ENCODE measurements around the gene SEC14L1. TPM values are rescaled to one million over a fixed set of nuclear protein-coding genes. Genes with fewer than 3 reads are reported as not detected.

Gene SEC14L1
- polyA plus RNA-seq, 3 donors from 2014 or later: 14.8 to 25.6 (median 19.4) TPM

- Mint-ChIP-seq H3K4me3 (no peak overlapping the region), H3K27me3 (ENCODE audit: low read depth in 3 of 3) (peaks cover 0 to 4% (median 4%) of the 10 kb centered on the region in 3 donors), H3K9me3 (no peaks in the 10 kb centered on the region), H3K4me1 (peaks cover 14 to 18% of the 10 kb centered on the region in 2 donors), H3K36me3 (peaks cover 31 to 60% (median 36%) of the 10 kb centered on the region in 3 donors), H3K27ac (peak overlapping the region in 2 of 6 donors; percentile 5)
- DNase-seq: no peak
Measured at GRCh38 chr17:77203436-77203835, 62.7 kb downstream of the SEC14L1 start.

GRCh38 chr17:77203846-77204245 lies 63.1 kb downstream of the SEC14L1 start:
- Mint-ChIP-seq H3K27ac (peak overlapping the region in 1 of 6 donors; percentile 55), H3K4me1 (peaks cover 14 to 18% of the 10 kb centered on the region in 2 donors), H3K36me3 (peaks cover 31 to 63% (median 40%) of the 10 kb centered on the region in 3 donors), H3K4me3 (no peak overlapping the region), H3K27me3 (ENCODE audit: low read depth in 3 of 3) (peaks cover 0 to 5% (median 4%) of the 10 kb centered on the region in 3 donors), H3K9me3 (no peaks in the 10 kb centered on the region)
- no peak for DNase-seq

DNA sequence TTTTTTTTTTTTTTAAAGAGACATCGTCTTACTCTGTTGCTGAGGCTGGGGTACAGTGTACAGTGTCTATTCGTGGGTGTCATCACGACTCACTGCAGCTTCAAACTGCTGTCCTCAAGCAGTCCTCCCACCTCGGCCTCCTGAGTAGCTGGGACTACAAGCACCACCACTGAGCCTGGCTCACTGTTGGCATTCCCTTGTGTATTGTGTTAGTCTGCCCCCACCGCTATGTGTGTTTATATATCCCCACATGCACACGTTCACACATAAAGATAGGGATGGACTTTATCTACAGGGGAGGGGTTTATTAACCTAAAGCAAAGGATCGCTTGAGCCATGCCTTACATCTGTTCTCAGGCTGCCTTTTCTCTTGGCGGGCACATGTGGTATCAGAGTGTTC lies 63.8 kb downstream of the SEC14L1 start:
- peak overlapping the region in 2 of 6 donors; percentile 2 to 6 for H3K27ac Mint-ChIP-seq
- DNase-seq: no peak
- no peaks in the 10 kb centered on the region for H3K9me3 Mint-ChIP-seq
- H3K4me3 Mint-ChIP-seq: no peak overlapping the region
- H3K27me3 Mint-ChIP-seq (ENCODE audit: low read depth in 3 of 3): peaks cover 0 to 5% (median 4%) of the 10 kb centered on the region in 3 donors
- H3K4me1 Mint-ChIP-seq: peaks cover 14 to 18% of the 10 kb centered on the region in 2 donors
- peaks cover 27 to 60% (median 37%) of the 10 kb centered on the region in 3 donors for H3K36me3 Mint-ChIP-seq

DNA sequence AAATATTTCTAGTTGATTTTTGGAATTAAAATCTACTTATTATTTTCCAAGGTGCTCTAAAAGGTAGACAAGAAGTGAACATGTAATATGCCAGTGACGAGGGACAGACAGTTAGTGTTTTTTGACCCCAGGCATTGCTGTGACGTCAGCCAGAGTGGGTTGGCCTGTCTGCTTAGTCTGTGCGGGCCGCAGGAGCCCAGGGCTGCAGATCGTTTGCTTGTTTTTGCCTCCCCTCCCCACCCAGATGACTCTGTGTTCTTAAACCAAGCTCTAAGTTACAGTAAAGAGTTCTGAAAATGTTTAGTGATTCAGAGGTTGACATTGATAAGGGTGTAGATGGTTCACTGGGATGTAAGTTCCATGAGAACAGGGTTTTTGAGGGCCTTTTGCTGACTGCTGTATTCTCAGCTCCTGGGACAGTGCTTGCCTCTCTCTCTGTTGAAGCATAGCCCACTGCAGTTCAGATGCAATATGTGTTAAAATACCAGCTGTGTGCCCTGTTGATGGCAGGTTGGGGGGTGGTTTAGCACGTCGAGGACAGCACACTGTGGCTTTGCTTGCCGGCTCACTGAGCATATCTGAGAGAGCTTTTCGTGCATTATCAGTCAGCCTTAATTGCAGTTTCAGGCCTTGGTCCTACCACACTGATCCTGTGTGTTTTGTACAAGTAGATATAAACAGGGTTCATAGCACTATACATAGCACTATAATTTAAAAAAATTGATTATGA lies 64.8 kb downstream of the SEC14L1 start:
- Mint-ChIP-seq H3K4me3 (peak overlapping the region in 3 of 5 donors; percentile 39 to 61 (median 42)), H3K27me3 (ENCODE audit: low read depth in 3 of 3) (peaks cover 0 to 5% (median 4%) of the 10 kb centered on the region in 3 donors), H3K36me3 (peaks cover 31 to 65% (median 40%) of the 10 kb centered on the region in 3 donors), H3K9me3 (no peaks in the 10 kb centered on the region), H3K27ac (peak overlapping the region; percentile 42 to 92 (median 72)), H3K4me1 (peaks cover 14 to 18% of the 10 kb centered on the region in 2 donors)
- DNase-seq: peak; percentile 11 to 27 (median 26)

DNA sequence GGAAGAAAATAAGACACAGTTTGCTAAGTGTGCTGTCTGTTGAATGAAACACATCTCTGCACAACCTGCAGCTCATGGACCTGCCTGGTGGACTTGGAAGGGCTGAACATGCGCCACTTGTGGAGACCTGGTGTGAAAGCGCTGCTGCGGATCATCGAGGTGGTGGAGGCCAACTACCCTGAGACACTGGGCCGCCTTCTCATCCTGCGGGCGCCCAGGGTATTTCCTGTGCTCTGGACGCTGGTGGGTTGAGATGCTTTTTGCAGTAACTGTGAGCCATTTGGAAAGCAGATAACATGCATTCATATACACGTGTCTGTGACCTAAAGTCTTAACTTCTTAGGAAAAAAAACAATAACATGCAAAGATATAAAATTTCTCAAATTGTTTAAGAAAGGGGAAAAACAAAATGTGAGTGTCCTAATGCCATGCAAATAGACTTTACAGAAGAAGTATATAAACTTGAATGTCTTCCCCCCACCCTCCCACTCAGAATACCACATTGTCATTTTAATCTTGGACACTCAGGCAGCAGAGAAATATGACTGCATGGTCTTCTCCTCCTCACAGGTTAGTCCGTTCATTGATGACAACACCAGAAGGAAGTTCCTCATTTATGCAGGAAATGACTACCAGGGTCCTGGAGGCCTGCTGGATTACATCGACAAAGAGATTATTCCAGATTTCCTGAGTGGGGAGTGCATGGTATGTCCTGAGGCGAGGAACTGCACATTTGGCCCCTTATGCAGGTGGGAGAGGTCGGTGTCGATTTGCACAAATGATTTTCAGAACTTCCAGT lies 65.6 kb downstream of the SEC14L1 start:
- peaks cover 14 to 18% of the 10 kb centered on the region in 2 donors for H3K4me1 Mint-ChIP-seq
- peak overlapping the region; percentile 53 to 92 (median 79) for H3K27ac Mint-ChIP-seq
- H3K4me3 Mint-ChIP-seq: peak overlapping the region in 4 of 5 donors; percentile 12 to 47 (median 29)
- H3K27me3 Mint-ChIP-seq (ENCODE audit: low read depth in 3 of 3): peaks cover 0 to 5% (median 4%) of the 10 kb centered on the region in 3 donors
- H3K9me3 Mint-ChIP-seq: no peaks in the 10 kb centered on the region
- DNase-seq: peak in 2 of 3 donors; percentile 21 to 28
- H3K36me3 Mint-ChIP-seq: peaks cover 28 to 63% (median 38%) of the 10 kb centered on the region in 3 donors

DNA sequence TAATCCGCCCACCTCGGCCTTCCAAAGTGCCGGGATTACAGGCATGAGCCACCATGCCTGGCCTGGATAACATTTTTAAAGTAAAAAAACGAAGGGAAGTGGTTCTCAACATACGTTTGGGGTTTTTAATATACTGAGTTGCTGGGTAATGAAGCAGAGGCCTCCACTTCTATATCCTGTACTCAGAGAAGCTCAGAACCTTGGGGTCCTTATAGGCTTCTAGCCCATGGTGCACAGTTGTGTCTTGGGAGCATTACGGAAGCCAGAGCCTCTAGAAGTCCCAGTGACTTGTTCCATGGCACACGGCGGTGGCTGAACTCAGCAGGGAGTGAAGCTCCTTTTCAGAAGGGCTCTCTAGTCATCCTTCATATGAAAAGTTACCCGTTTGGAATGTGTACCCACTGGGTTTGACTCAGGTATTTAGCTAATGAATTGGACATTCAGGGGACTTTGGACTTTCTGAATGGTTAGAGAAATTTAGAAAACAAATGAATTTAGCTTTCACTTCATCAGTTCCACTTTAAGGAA lies 67.0 kb downstream of the SEC14L1 start:
- Mint-ChIP-seq H3K27me3 (ENCODE audit: low read depth in 3 of 3) (peaks cover 0 to 8% (median 1%) of the 10 kb centered on the region in 3 donors), H3K4me3 (no peak overlapping the region), H3K4me1 (peaks cover 14 to 18% of the 10 kb centered on the region in 2 donors), H3K36me3 (peaks cover 28 to 73% (median 49%) of the 10 kb centered on the region in 3 donors), H3K9me3 (no peaks in the 10 kb centered on the region), H3K27ac (peak overlapping the region in 1 of 6 donors; percentile 4)
- DNase-seq: no peak

DNA sequence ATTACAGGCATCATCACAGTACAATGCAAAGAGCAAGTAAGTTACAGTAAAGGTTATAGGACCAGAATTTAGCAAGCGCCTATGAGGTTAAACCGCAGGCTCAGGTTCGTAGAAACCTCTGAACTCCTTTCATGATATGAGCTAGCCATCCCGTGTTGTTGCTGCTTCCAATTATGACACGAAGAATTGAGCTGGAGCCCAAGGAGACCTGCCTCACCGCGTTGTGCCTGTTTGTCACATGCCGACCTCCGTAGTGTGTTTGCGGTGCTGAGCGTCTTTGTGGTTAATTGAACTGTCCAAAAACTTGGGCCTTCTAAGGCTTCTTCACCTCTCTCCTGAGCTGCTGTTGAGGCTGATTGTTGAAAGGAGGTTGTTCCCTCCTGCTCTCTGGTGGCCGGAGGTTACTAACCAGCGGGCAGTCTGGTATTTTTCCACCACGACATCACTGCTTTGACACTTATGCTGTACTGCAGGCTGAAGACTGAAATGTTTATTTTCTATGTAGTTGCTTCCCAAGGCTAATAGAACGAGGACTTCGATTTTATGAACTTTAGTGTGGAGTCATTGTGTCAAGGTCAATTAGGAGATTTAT lies 67.5 kb downstream of the SEC14L1 start:
- peak overlapping the region in 2 of 6 donors; percentile 4 to 27 for H3K27ac Mint-ChIP-seq
- H3K27me3 Mint-ChIP-seq (ENCODE audit: low read depth in 3 of 3): peaks cover 0 to 8% (median 1%) of the 10 kb centered on the region in 3 donors
- H3K4me1 Mint-ChIP-seq: peaks cover 14 to 18% of the 10 kb centered on the region in 2 donors
- H3K9me3 Mint-ChIP-seq: no peaks in the 10 kb centered on the region
- no peak for DNase-seq
- peaks cover 23 to 68% (median 46%) of the 10 kb centered on the region in 3 donors for H3K36me3 Mint-ChIP-seq
- H3K4me3 Mint-ChIP-seq: no peak overlapping the region

- peaks cover 0 to 8% (median 1%) of the 10 kb centered on the region in 3 donors for H3K27me3 Mint-ChIP-seq (ENCODE audit: low read depth in 3 of 3)
- H3K9me3 Mint-ChIP-seq: no peaks in the 10 kb centered on the region
- peaks cover 14 to 18% of the 10 kb centered on the region in 2 donors for H3K4me1 Mint-ChIP-seq
- peak overlapping the region in 2 of 6 donors; percentile 4 to 27 for H3K27ac Mint-ChIP-seq
- H3K36me3 Mint-ChIP-seq: peaks cover 18 to 63% (median 40%) of the 10 kb centered on the region in 3 donors
- H3K4me3 Mint-ChIP-seq: no peak overlapping the region
- DNase-seq: no peak
Measured at GRCh38 chr17:77208856-77209255, 68.1 kb downstream of the SEC14L1 start.

DNA sequence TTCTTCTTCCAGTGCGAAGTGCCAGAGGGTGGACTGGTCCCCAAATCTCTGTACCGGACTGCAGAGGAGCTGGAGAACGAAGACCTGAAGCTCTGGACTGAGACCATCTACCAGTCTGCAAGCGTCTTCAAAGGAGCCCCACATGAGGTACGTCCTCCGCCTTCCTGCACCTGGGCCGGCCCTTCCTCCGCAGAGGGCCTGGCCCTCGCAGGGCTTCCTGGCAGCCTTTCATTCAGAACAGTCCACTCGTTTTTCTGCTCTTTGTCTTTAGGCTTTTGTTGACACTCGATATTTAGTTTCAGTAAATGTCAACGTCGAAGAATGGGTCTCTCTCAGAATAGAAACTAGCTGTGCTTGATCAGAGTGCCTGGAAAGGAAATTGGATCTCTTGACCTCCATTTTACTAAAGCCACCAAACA lies 68.6 kb downstream of the SEC14L1 start:
- H3K4me1 Mint-ChIP-seq: peaks cover 14 to 18% of the 10 kb centered on the region in 2 donors
- peaks cover 0 to 8% (median 1%) of the 10 kb centered on the region in 3 donors for H3K27me3 Mint-ChIP-seq (ENCODE audit: low read depth in 3 of 3)
- H3K36me3 Mint-ChIP-seq: peaks cover 16 to 67% (median 39%) of the 10 kb centered on the region in 3 donors
- peak overlapping the region in 1 of 6 donors; percentile 27 for H3K27ac Mint-ChIP-seq
- H3K9me3 Mint-ChIP-seq: no peaks in the 10 kb centered on the region
- no peak overlapping the region for H3K4me3 Mint-ChIP-seq
- no peak for DNase-seq

- Mint-ChIP-seq H3K4me1 (peaks cover 14 to 16% of the 10 kb centered on the region in 2 donors), H3K9me3 (no peaks in the 10 kb centered on the region), H3K27me3 (ENCODE audit: low read depth in 3 of 3) (peaks cover 0 to 8% (median 1%) of the 10 kb centered on the region in 3 donors), H3K27ac (peak overlapping the region in 3 of 6 donors; percentile 15 to 35 (median 17)), H3K4me3 (no peak overlapping the region), H3K36me3 (peaks cover 10 to 66% (median 35%) of the 10 kb centered on the region in 3 donors)
- DNase-seq: no peak
Measured at GRCh38 chr17:77210331-77210730, 69.6 kb downstream of the SEC14L1 start.

DNA sequence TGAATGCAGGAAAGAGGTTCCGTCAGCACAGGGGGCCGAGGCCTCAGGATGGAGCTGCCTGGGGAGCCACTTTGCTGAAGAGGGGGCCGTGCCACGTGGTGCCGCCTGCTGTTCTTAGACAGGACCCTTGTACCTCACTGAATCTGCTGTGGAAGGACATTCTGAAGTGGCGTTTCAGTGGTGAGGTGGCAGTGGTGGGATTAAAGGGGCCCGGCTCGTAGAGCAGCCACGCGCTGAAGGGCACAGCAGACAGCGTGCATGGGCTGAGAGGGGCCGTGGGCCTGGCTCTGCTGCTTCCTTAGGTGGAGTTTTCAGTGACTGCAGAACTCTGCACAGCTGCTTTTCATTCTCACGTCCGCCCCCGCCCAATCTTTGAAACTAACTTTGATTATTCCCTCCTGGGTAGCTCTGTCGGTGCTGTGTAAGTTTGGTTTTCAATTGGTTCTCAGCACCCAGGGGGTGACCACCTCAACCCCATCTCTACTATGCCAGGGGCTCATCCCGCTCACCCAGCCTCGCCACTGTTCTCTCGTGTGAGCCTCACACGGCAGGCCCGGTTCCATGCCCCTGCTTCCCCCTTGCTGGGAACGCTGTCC lies 70.3 kb downstream of the SEC14L1 start:
- DNase-seq: no peak
- Mint-ChIP-seq H3K9me3 (no peaks in the 10 kb centered on the region), H3K4me1 (peaks cover 7 to 8% of the 10 kb centered on the region in 2 donors), H3K4me3 (no peak overlapping the region), H3K27ac (peak overlapping the region in 1 of 6 donors; percentile 51), H3K36me3 (peaks cover 8 to 63% (median 35%) of the 10 kb centered on the region in 3 donors), H3K27me3 (ENCODE audit: low read depth in 3 of 3) (peaks cover 0 to 8% (median 3%) of the 10 kb centered on the region in 3 donors)

DNA sequence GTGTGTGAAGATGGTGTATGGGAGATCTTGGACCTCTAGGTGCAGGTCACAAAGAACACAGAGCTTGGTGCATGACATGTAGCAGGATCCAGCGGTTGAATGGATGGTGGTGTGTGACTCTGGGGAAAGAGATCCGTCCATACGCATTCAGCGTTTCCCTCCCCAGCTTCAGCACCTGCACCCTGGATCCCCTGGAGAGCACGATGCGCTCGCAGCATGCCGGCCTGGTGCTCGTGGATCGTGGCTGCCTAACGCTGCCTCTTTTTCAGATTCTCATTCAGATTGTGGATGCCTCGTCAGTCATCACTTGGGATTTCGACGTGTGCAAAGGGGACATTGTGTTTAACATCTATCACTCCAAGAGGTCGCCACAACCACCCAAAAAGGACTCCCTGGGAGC lies 70.9 kb downstream of the SEC14L1 start:
- DNase-seq: no peak
- Mint-ChIP-seq H3K27ac (peak overlapping the region in 1 of 6 donors; percentile 51), H3K36me3 (peaks cover 8 to 61% (median 35%) of the 10 kb centered on the region in 3 donors), H3K9me3 (no peaks in the 10 kb centered on the region), H3K27me3 (ENCODE audit: low read depth in 3 of 3) (peaks cover 0 to 8% (median 3%) of the 10 kb centered on the region in 3 donors), H3K4me1 (peaks cover under 1 to 2% of the 10 kb centered on the region in 2 donors), H3K4me3 (no peak overlapping the region)
